Measurements from ENCODE around the gene EPM2AIP1. TPM values are rescaled to one million over a fixed set of nuclear protein-coding genes. Genes with fewer than 3 reads are reported as not detected.

EPM2AIP1 gene
- total and polyA plus RNA-seq, 2 donors (not counting 3 experiments of a cell fraction or from before 2014, with no cell fraction given): 5.4 to 15.1 TPM

DNA sequence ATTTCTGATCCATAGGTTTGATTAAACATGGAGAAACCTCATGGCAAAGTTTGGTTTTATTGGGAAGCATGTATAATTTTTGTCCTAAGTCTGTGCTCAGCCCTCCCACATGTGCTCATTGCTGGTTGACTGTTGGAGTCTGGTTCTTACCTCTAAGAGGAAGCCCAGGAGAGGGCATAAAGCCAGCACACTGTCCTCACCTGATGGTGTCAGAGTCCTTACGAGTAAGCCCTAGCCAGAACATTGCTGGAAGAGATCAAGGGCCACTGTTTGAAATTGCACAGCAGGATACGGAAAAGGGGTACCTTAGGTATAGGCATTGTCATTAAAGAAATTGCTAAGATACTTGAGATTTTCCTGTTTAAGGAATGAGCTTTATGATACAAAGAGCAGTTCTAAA, 21.7 kb upstream of the EPM2AIP1 start:
- DNase-seq (ENCODE audit: low read depth, low spot score) (no peak), FAIRE-seq (no peak)
- Histone ChIP-seq H3K4me2 (ENCODE audit: insufficient read depth, low read length) (no peak overlapping the region), H3K4me1 (ENCODE audit: control insufficient read depth, extremely low read depth, insufficient read depth, low read length) (no peaks in the 10 kb centered on the region), H3K36me3 (ENCODE audit: control insufficient read depth in 2 of 2, extremely low read depth in 1 of 2, insufficient read depth in 2 of 2, low read length in 2 of 2) (peaks cover 9 to 12% of the 10 kb centered on the region in 2 experiments), H3K9ac (replicated peaks; ENCODE audit: extremely low read depth, insufficient read depth, low read length) (no peak overlapping the region), H3K27ac (ENCODE audit: insufficient read depth, low read depth, low read length) (no peak overlapping the region), H3K9me1 (replicated peaks; ENCODE audit: control insufficient read depth, extremely low read depth, insufficient read depth, low read length) (no peaks in the 10 kb centered on the region), H3K9me3 (replicated peaks; ENCODE audit: control insufficient read depth, insufficient read depth, low read length) (no peaks in the 10 kb centered on the region), H3K4me3 (replicated peaks in 1 of 3; ENCODE audit: insufficient read depth in 1 of 3, low read depth in 1 of 3, low read length in 3 of 3) (no peak overlapping the region), H4K20me1 (replicated peaks; ENCODE audit: control insufficient read depth, extremely low read depth, insufficient read depth, low read length) (no peaks in the 10 kb centered on the region), H2AFZ (ENCODE audit: low read depth, low read length) (no peak overlapping the region), H3K27me3 (ENCODE audit: control insufficient read depth in 2 of 2, insufficient read depth in 2 of 2, low read length in 2 of 2) (no peaks in the 10 kb centered on the region), H3K79me2 (ENCODE audit: control insufficient read depth, insufficient read depth, low read length) (no peaks in the 10 kb centered on the region)
- ChIA-PET POLR2A (no interaction called here), CTCF (interaction anchor here (1.0 to 1.7 kb wide), 2 partner anchors 10 to 26 kb away, joined by 3 to 12 read pairs; no protein-coding TSS in a partner anchor)
- intact Hi-C loops (cut with micrococcal nuclease): no loop called here
- no TSS peak for BruUV-seq (replicated peaks)
- TF ChIP-seq JUN (IDR thresholded peaks at IDR 0.05; ENCODE audit: borderline replicate concordance, insufficient read depth, insufficient read length, low read depth) (no peak), FOS (IDR thresholded peaks at IDR 0.05; ENCODE audit: borderline replicate concordance, insufficient read depth, low read length) (no peak), GATA2 (IDR thresholded peaks at IDR 0.05; ENCODE audit: insufficient read depth, insufficient read length, low read depth, low read length) (no peak), MYC (IDR thresholded peaks at IDR 0.05; ENCODE audit: low read depth, low read length) (no peak), EZH2 (IDR thresholded peaks at IDR 0.05; ENCODE audit: borderline replicate concordance, low read depth, low read length, severe bottlenecking) (no peak), POLR2A (IDR thresholded peaks at IDR 0.05; ENCODE audit: low read depth, low read length) (no peak), POLR2AphosphoS5 (IDR thresholded peaks at IDR 0.05; ENCODE audit: insufficient read depth, low read depth, low read length) (no peak)
- TF ChIP-seq, protein P1, sequence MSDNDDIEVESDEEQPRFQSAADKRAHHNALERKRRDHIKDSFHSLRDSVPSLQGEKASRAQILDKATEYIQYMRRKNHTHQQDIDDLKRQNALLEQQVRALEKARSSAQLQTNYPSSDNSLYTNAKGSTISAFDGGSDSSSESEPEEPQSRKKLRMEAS (IDR thresholded peaks at IDR 0.05; ENCODE audit: insufficient read depth, insufficient read length): no peak
- TF ChIP-seq, protein P2, sequence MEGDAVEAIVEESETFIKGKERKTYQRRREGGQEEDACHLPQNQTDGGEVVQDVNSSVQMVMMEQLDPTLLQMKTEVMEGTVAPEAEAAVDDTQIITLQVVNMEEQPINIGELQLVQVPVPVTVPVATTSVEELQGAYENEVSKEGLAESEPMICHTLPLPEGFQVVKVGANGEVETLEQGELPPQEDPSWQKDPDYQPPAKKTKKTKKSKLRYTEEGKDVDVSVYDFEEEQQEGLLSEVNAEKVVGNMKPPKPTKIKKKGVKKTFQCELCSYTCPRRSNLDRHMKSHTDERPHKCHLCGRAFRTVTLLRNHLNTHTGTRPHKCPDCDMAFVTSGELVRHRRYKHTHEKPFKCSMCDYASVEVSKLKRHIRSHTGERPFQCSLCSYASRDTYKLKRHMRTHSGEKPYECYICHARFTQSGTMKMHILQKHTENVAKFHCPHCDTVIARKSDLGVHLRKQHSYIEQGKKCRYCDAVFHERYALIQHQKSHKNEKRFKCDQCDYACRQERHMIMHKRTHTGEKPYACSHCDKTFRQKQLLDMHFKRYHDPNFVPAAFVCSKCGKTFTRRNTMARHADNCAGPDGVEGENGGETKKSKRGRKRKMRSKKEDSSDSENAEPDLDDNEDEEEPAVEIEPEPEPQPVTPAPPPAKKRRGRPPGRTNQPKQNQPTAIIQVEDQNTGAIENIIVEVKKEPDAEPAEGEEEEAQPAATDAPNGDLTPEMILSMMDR (IDR thresholded peaks at IDR 0.05; ENCODE audit: extremely low read depth in 1 of 2, insufficient read depth in 1 of 2, low read depth in 1 of 2, low read length in 2 of 2): no peak
- dilution Hi-C loops (cut with MboI; ENCODE audit: extremely low pct_ligation_motif_present, low sequenced_read_pairs): no loop called here
